Left ventricle myocardium inferior (tissue), 1 donor: ENCODE results near the gene TRIO. TPM values are rescaled to one million over a fixed set of nuclear protein-coding genes. Genes with fewer than 3 reads are reported as not detected.

Source experiments
- DNase-seq: peaks from one replicate; pipeline ENCODE4 v3.0.0-alpha.2; 2020
- H3K27ac ChIP-seq: fragments of 200-600 bp; replicated peaks from 2 replicates; pipeline ENCODE4 v1.8.0; 2021
- H3K27me3 ChIP-seq: fragments of 200-600 bp; 2 replicates; pipeline ENCODE4 v1.8.0; 2021; ENCODE audit warnings: low read depth
- H3K36me3 ChIP-seq: fragments of 200-600 bp; 2 replicates; pipeline ENCODE4 v1.8.0; 2021
- H3K4me1 ChIP-seq: fragments of 200-600 bp; 2 replicates; pipeline ENCODE4 v1.8.0; 2021
- H3K4me3 ChIP-seq: fragments of 200-600 bp; 2 replicates; pipeline ENCODE4 v1.8.0; 2021; ENCODE audit warnings: mild to moderate bottlenecking, moderate library complexity
- H3K9me3 ChIP-seq: fragments of 200-600 bp; replicated peaks from 2 replicates; pipeline ENCODE4 v1.8.0; 2021
- intact Hi-C: fragments of 100-400 bp; cut with micrococcal nuclease; formaldehyde crosslinking; loops from one replicate; pipeline ENCODE4 v1.11.0; 2022
- total RNA-seq: library from RNA; stranded (reverse); fragmentation: NEBNext Ultra II Directional; extraction: Animal tissue kit (Norgen Biotek cat#: 25700); gene quantifications from one replicate; pipeline ENCODE4 v1.2.1, GENCODE V29; 2021
- TF ChIP-seq, protein P1 (sequence below): fragments of 200-600 bp; IDR thresholded peaks from 2 replicates; pipeline ENCODE4 v1.8.0; 2021; ENCODE audit warnings: antibody characterized with exemption, mild to moderate bottlenecking, borderline replicate concordance
- donor health status: DM: no; HTN: yes; CAD: no; lungs with severe emphysema.

Gene TRIO
- total RNA-seq, 1 donor from 2014 or later: 52.8 TPM

DNA sequence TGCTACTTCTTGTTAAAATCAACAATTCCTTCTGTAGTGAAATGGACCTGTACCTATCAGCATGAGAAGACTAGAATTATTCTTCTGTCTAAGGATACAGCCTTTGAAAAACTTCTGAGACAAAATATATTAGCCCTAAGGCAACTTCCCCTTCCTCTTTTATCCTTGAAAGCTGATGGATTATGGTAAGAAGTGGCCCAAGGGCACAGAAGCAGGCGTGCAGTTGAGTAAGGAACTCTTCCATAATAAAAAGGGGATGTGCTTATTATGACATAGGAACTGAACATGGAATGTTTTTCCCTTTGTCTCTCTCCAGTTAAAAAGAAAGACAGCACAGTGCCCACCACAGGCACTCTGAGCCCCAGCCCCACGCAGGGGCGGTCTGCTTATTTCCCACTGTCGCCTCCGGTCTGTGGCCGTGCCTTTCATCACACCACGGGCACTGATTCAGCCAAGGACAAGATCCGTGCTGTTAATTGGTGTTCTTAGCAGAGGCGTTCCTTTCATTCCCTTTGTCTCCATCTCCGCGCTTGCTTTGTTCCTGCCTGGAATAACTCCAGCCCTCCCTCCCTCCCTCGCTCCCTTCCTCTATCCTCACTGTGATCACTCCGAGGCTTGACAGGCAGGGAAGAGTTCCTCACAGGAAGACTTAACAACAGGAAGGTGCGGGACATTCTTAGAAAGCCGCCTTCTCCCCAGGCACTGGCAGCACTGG is 302.6 kb downstream of the TRIO start:
- DNase-seq: no peak
- intact Hi-C loops: no loop called here
- TF ChIP-seq, protein P1, sequence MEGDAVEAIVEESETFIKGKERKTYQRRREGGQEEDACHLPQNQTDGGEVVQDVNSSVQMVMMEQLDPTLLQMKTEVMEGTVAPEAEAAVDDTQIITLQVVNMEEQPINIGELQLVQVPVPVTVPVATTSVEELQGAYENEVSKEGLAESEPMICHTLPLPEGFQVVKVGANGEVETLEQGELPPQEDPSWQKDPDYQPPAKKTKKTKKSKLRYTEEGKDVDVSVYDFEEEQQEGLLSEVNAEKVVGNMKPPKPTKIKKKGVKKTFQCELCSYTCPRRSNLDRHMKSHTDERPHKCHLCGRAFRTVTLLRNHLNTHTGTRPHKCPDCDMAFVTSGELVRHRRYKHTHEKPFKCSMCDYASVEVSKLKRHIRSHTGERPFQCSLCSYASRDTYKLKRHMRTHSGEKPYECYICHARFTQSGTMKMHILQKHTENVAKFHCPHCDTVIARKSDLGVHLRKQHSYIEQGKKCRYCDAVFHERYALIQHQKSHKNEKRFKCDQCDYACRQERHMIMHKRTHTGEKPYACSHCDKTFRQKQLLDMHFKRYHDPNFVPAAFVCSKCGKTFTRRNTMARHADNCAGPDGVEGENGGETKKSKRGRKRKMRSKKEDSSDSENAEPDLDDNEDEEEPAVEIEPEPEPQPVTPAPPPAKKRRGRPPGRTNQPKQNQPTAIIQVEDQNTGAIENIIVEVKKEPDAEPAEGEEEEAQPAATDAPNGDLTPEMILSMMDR: no peak
- Histone ChIP-seq H3K4me1 (peaks cover 86% of the 10 kb centered on the region), H3K27ac (peak overlapping the region; percentile 46), H3K27me3 (no peaks in the 10 kb centered on the region), H3K9me3 (no peaks in the 10 kb centered on the region), H3K36me3 (no peaks in the 10 kb centered on the region), H3K4me3 (peak overlapping the region; percentile 20)

DNA sequence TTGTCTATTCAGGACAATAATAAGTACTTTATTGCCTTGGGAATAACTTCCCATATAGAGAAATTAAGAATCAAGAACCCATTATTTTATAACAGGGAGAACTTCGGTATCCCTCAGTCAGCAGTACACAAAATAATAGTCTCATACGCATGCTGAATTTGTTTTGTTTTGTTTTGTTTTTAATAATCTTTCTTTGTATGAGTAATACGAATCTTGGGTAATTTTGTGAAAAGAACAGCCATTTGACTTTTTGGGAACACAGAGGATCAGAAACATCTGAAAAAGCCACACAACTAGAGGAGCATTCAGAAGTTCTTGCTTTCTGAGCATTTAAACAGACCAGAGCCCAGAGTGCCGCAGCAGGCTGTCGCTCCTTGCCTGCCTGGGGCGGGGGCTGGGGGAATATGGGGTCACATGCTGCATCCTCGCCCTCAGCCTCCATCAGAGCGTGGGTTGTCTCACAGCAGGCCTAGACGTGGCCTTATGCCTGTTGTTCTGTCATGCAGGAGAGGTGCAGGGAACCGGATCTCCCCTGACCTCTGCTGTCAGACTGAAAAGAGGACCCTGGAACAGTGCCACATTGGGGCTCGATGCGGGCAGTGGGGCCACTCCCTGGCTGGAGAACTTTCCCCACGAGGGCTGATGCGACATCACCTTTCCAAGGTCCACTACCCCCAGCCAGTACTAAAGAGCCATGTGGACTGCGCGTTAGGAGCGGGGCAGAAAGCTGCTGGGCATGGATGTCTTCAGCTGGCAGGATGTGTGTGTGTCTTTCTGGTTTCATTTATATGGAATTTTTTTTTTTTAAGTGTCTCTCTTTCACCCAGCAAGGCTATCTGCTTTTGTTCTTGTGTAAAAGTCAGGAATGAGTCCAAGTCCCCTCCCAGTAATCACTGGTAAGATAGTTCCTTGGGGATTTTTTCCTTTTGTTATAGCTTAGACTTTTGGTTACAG is 305.1 kb downstream of the TRIO start:
- peaks cover 2% of the 10 kb centered on the region for H3K36me3 ChIP-seq
- TF ChIP-seq, protein P1: no peak
- peak; percentile 29 for DNase-seq
- peak overlapping the region; percentile 81 for H3K27ac ChIP-seq
- intact Hi-C loops: no loop called here
- H3K4me3 ChIP-seq: no peak overlapping the region
- H3K9me3 ChIP-seq: no peaks in the 10 kb centered on the region
- no peaks in the 10 kb centered on the region for H3K27me3 ChIP-seq
- peaks cover 97% of the 10 kb centered on the region for H3K4me1 ChIP-seq

DNA sequence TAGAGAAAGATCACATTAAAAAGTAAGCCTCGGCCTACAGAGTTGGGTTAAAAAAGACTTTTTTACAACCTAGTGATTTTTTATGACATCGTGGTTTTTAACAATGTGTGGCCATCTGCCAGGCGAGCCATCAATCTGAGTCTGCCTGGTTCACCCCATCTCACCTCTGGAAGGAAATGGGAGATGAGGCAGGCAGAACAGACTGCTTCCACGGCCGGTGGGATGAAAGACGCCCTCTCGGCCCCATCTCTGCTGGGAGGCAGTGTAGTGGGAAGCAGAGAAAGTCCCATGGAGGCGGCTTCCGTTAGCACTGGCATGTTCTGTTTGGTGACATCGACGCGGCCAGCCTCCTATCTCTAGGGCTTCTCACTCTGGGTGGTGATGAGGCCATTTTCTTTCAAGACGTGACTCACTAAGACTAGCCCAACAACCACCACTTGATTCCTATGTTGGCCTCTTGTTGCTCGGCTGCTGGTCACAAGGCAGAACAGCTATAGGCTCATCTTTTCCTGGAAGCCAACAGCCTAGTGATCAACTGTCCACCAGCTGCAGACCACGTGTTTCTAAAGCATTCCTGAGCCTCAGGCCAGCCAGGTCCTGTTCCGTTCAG is 306.0 kb downstream of the TRIO start:
- H3K9me3 ChIP-seq: no peaks in the 10 kb centered on the region
- no peaks in the 10 kb centered on the region for H3K27me3 ChIP-seq
- peaks cover 98% of the 10 kb centered on the region for H3K4me1 ChIP-seq
- intact Hi-C loops: no loop called here
- no peak overlapping the region for H3K4me3 ChIP-seq
- TF ChIP-seq, protein P1: no peak
- DNase-seq: no peak
- peak overlapping the region; percentile 81 for H3K27ac ChIP-seq
- peaks cover 4% of the 10 kb centered on the region for H3K36me3 ChIP-seq

DNA sequence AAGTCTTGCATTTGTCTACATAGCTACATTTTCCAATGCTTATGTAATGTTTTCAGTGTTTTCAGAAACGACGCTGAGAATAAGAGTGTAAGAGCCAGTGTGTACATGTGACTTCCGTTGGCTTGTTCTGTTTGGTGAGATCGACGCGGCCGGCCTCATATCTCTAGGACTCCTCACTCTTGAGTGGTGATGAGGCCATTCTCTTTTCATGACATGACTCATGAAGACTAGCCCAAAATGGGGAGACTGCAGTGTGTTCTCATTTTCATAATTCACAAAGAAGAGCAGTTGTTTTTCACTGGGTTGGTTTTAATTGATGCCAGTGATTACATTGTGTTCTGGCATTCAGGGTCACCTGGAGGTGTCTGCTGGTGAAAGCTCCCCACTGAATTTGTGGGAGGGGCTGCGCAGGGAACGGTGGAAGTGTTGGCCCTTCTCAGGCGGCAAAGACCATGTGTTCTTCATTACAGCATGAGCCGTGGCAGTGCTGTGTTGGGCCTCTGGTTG is 306.9 kb downstream of the TRIO start:
- peaks cover 91% of the 10 kb centered on the region for H3K4me1 ChIP-seq
- TF ChIP-seq, protein P1: no peak
- peak overlapping the region; percentile 81 for H3K27ac ChIP-seq
- H3K9me3 ChIP-seq: no peaks in the 10 kb centered on the region
- H3K4me3 ChIP-seq: no peak overlapping the region
- intact Hi-C loops: no loop called here
- H3K36me3 ChIP-seq: peaks cover 10% of the 10 kb centered on the region
- DNase-seq: peak; percentile 69
- no peaks in the 10 kb centered on the region for H3K27me3 ChIP-seq

DNA sequence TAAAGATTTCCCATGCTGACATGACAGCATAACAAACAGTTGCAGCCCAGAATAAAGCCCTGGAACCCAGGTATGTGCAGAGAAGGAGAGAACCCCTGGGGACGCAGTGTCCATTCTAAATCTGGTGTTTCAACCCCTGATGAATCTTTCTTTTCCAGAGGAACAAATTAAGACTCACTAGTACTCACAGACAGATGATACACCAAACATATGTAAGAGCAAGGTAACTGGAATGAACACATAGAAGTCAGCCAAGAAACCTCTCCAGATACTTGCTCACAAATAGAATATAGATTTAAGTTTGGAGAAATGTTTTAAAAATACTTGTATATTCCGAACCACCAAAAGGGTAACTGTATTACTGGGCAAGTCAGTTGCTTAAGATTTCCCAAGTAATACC is 307.6 kb downstream of the TRIO start:
- H3K36me3 ChIP-seq: peaks cover 10% of the 10 kb centered on the region
- no peaks in the 10 kb centered on the region for H3K9me3 ChIP-seq
- H3K27ac ChIP-seq: peak overlapping the region; percentile 81
- DNase-seq: no peak
- H3K4me1 ChIP-seq: peaks cover 84% of the 10 kb centered on the region
- H3K4me3 ChIP-seq: no peak overlapping the region
- TF ChIP-seq, protein P1: no peak
- no peaks in the 10 kb centered on the region for H3K27me3 ChIP-seq
- intact Hi-C loops: no loop called here
